Ishikawa (cell line): ENCODE data around the gene BUD31.

Experiments
- CREB1 ChIP-seq: IDR thresholded peaks from 2 replicates; pipeline ENCODE4 v1.6.1; 2012; ENCODE audit warnings: low read depth
- FOXM1 ChIP-seq: IDR thresholded peaks from 2 replicates; pipeline ENCODE4 v1.6.1; 2012; ENCODE audit warnings: low read depth, borderline replicate concordance
- NFIC ChIP-seq: IDR thresholded peaks from 2 replicates; pipeline ENCODE4 v1.6.1; 2012
- REST ChIP-seq: IDR thresholded peaks from 2 replicates; pipeline ENCODE4 v1.6.1; 2012; ENCODE audit warnings: low read depth, mild to moderate bottlenecking
- TEAD4 ChIP-seq: IDR thresholded peaks from 2 replicates; pipeline ENCODE4 v1.6.1; 2012
- ZBTB7A ChIP-seq: IDR thresholded peaks from 2 replicates; pipeline ENCODE4 v1.6.1; 2012; ENCODE audit warnings: low read depth

GRCh38 chr7:99409192-99409572 is 413 bp downstream of the BUD31 start:
- no peak for TF ChIP-seq ZBTB7A
- no peak for TF ChIP-seq REST
- TF ChIP-seq CREB1: no peak
- no peak for TF ChIP-seq NFIC
- no peak for TF ChIP-seq FOXM1
- no peak for TF ChIP-seq TEAD4
